ENCODE results near the gene EIF3F.

The EIF3F gene

GRCh38 chr11:8022876-8023275 lies 35.7 kb downstream of the EIF3F start:
- Histone ChIP-seq H3K27ac (ENCODE audit: low read depth, low read length) (no peak overlapping the region), H3K4me3 (ENCODE audit: low read length) (no peak overlapping the region), H3K27me3 (ENCODE audit: insufficient read depth, low read length) (peaks cover 45% of the 10 kb centered on the region), H3K4me1 (ENCODE audit: insufficient read depth, low read length) (peaks cover 3% of the 10 kb centered on the region; the same call in 1 of the 2 replicates), H3K9me3 (ENCODE audit: insufficient read depth, low read depth, low read length) (no peaks in the 10 kb centered on the region), H3K9ac (ENCODE audit: low read depth, low read length) (no peak overlapping the region), H3K36me3 (ENCODE audit: insufficient read depth, low read length) (no peaks in the 10 kb centered on the region)
- 79% methylated on average over 2 of the region's 2 CpGs for WGBS

GRCh38 chr11:8023831-8024555 lies 36.9 kb downstream of the EIF3F start:
- WGBS = 91% methylated on average over 12 of the region's 12 CpGs
- no peak overlapping the region for H3K4me3 ChIP-seq (ENCODE audit: low read length)
- H3K27ac ChIP-seq (ENCODE audit: low read depth, low read length) = no peak overlapping the region
- no peaks in the 10 kb centered on the region for H3K9me3 ChIP-seq (ENCODE audit: insufficient read depth, low read depth, low read length)
- peaks cover 34% of the 10 kb centered on the region for H3K27me3 ChIP-seq (ENCODE audit: insufficient read depth, low read length)
- H3K9ac ChIP-seq (ENCODE audit: low read depth, low read length) = no peak overlapping the region
- no peaks in the 10 kb centered on the region for H3K4me1 ChIP-seq (ENCODE audit: insufficient read depth, low read length)
- H3K36me3 ChIP-seq (ENCODE audit: insufficient read depth, low read length) = no peaks in the 10 kb centered on the region

GRCh38 chr11:8025123-8025522 lies 38.0 kb downstream of the EIF3F start:
- Histone ChIP-seq H3K36me3 (ENCODE audit: insufficient read depth, low read length) (no peaks in the 10 kb centered on the region), H3K9me3 (ENCODE audit: insufficient read depth, low read depth, low read length) (no peaks in the 10 kb centered on the region), H3K4me3 (ENCODE audit: low read length) (no peak overlapping the region), H3K9ac (ENCODE audit: low read depth, low read length) (no peak overlapping the region), H3K27ac (ENCODE audit: low read depth, low read length) (no peak overlapping the region), H3K27me3 (ENCODE audit: insufficient read depth, low read length) (peaks cover 24% of the 10 kb centered on the region), H3K4me1 (ENCODE audit: insufficient read depth, low read length) (no peaks in the 10 kb centered on the region)
- WGBS = 74% methylated on average over 2 of the region's 3 CpGs

- Histone ChIP-seq H3K9ac (ENCODE audit: low read depth, low read length) (no peak overlapping the region), H3K4me3 (ENCODE audit: low read length) (no peak overlapping the region), H3K4me1 (ENCODE audit: insufficient read depth, low read length) (no peaks in the 10 kb centered on the region)
Measured at GRCh38 chr11:8025816-8026215, 38.7 kb downstream of the EIF3F start.

GRCh38 chr11:8026982-8027381 lies 39.8 kb downstream of the EIF3F start:
- Histone ChIP-seq H3K4me3 (ENCODE audit: low read length) (no peak overlapping the region), H3K27ac (ENCODE audit: low read depth, low read length) (no peak overlapping the region), H3K9me3 (ENCODE audit: insufficient read depth, low read depth, low read length) (no peaks in the 10 kb centered on the region), H3K9ac (ENCODE audit: low read depth, low read length) (no peak overlapping the region), H3K4me1 (ENCODE audit: insufficient read depth, low read length) (no peaks in the 10 kb centered on the region), H3K27me3 (ENCODE audit: insufficient read depth, low read length) (peaks cover 7% of the 10 kb centered on the region), H3K36me3 (ENCODE audit: insufficient read depth, low read length) (no peaks in the 10 kb centered on the region)
- WGBS = 95% methylated on average over 3 of the region's 3 CpGs

More at GRCh38 chr11:8025816-8026215, 38.7 kb downstream of the EIF3F start:
- Histone ChIP-seq H3K27ac (ENCODE audit: low read depth, low read length) (no peak overlapping the region), H3K27me3 (ENCODE audit: insufficient read depth, low read length) (peaks cover 17% of the 10 kb centered on the region), H3K9me3 (ENCODE audit: insufficient read depth, low read depth, low read length) (no peaks in the 10 kb centered on the region), H3K36me3 (ENCODE audit: insufficient read depth, low read length) (no peaks in the 10 kb centered on the region)
- WGBS = 61% methylated on average over 2 of the region's 2 CpGs

GRCh38 chr11:8028766-8029165 lies 41.6 kb downstream of the EIF3F start:
- Histone ChIP-seq H3K4me1 (ENCODE audit: insufficient read depth, low read length) (no peaks in the 10 kb centered on the region), H3K9me3 (ENCODE audit: insufficient read depth, low read depth, low read length) (no peaks in the 10 kb centered on the region), H3K27ac (ENCODE audit: low read depth, low read length) (no peak overlapping the region), H3K4me3 (ENCODE audit: low read length) (no peak overlapping the region), H3K27me3 (ENCODE audit: insufficient read depth, low read length) (peaks cover 11% of the 10 kb centered on the region; the same call in 1 of the 2 replicates), H3K36me3 (ENCODE audit: insufficient read depth, low read length) (no peaks in the 10 kb centered on the region), H3K9ac (ENCODE audit: low read depth, low read length) (no peak overlapping the region)
- WGBS = 92% methylated on average over 4 of the region's 4 CpGs

GRCh38 chr11:8030526-8031247 lies 43.5 kb downstream of the EIF3F start:
- no peak overlapping the region for H3K9ac ChIP-seq (ENCODE audit: low read depth, low read length)
- peaks cover 11% of the 10 kb centered on the region; the same call in 1 of the 2 replicates for H3K27me3 ChIP-seq (ENCODE audit: insufficient read depth, low read length)
- H3K4me1 ChIP-seq (ENCODE audit: insufficient read depth, low read length) = no peaks in the 10 kb centered on the region
- H3K27ac ChIP-seq (ENCODE audit: low read depth, low read length) = no peak overlapping the region
- H3K4me3 ChIP-seq (ENCODE audit: low read length) = no peak overlapping the region
- H3K9me3 ChIP-seq (ENCODE audit: insufficient read depth, low read depth, low read length) = no peaks in the 10 kb centered on the region
- 91% methylated on average over 8 of the region's 8 CpGs for WGBS
- no peaks in the 10 kb centered on the region for H3K36me3 ChIP-seq (ENCODE audit: insufficient read depth, low read length)

- peaks cover 11% of the 10 kb centered on the region; the same call in 1 of the 2 replicates for H3K27me3 ChIP-seq (ENCODE audit: insufficient read depth, low read length)
- H3K4me1 ChIP-seq (ENCODE audit: insufficient read depth, low read length) = no peaks in the 10 kb centered on the region
- H3K9ac ChIP-seq (ENCODE audit: low read depth, low read length) = no peak overlapping the region
- no peak overlapping the region for H3K27ac ChIP-seq (ENCODE audit: low read depth, low read length)
- WGBS = 72% methylated on average over 32 of the region's 32 CpGs
- no peaks in the 10 kb centered on the region for H3K9me3 ChIP-seq (ENCODE audit: insufficient read depth, low read depth, low read length)
- no peaks in the 10 kb centered on the region for H3K36me3 ChIP-seq (ENCODE audit: insufficient read depth, low read length)
- H3K4me3 ChIP-seq (ENCODE audit: low read length) = no peak overlapping the region
Measured at GRCh38 chr11:8031248-8032115, 44.3 kb downstream of the EIF3F start.

GRCh38 chr11:8032122-8032521 lies 45.0 kb downstream of the EIF3F start:
- H3K36me3 ChIP-seq (ENCODE audit: insufficient read depth, low read length) = no peaks in the 10 kb centered on the region
- WGBS = 85% methylated on average over 10 of the region's 10 CpGs

GRCh38 chr11:8032576-8033304 lies 45.6 kb downstream of the EIF3F start:
- no peaks in the 10 kb centered on the region for H3K36me3 ChIP-seq (ENCODE audit: insufficient read depth, low read length)
- 52% methylated on average over 20 of the region's 20 CpGs for WGBS
- no peak overlapping the region for H3K27ac ChIP-seq (ENCODE audit: low read depth, low read length)
- no peak overlapping the region for H3K4me3 ChIP-seq (ENCODE audit: low read length)
- H3K4me1 ChIP-seq (ENCODE audit: insufficient read depth, low read length) = no peaks in the 10 kb centered on the region
- H3K9me3 ChIP-seq (ENCODE audit: insufficient read depth, low read depth, low read length) = no peaks in the 10 kb centered on the region
- peaks cover 11% of the 10 kb centered on the region; the same call in 1 of the 2 replicates for H3K27me3 ChIP-seq (ENCODE audit: insufficient read depth, low read length)
- H3K9ac ChIP-seq (ENCODE audit: low read depth, low read length) = no peak overlapping the region

More at GRCh38 chr11:8032122-8032521, 45.0 kb downstream of the EIF3F start:
- H3K9me3 ChIP-seq (ENCODE audit: insufficient read depth, low read depth, low read length) = no peaks in the 10 kb centered on the region
- H3K4me1 ChIP-seq (ENCODE audit: insufficient read depth, low read length) = no peaks in the 10 kb centered on the region
- no peak overlapping the region for H3K4me3 ChIP-seq (ENCODE audit: low read length)
- H3K9ac ChIP-seq (ENCODE audit: low read depth, low read length) = no peak overlapping the region
- H3K27me3 ChIP-seq (ENCODE audit: insufficient read depth, low read length) = peaks cover 11% of the 10 kb centered on the region; the same call in 1 of the 2 replicates
- no peak overlapping the region for H3K27ac ChIP-seq (ENCODE audit: low read depth, low read length)

All from HUES64 (cell line).